WERI-Rb-1 (cell line): ENCODE data around the gene SH3RF1.

Source experiments
- DNase-seq: peaks from one replicate; pipeline ENCODE4 v3.0.0-alpha.2; 2020
- H3K27ac ChIP-seq: fragments of 250-450 bp; sonication (Bioruptor Pico); 2 replicates; pipeline ENCODE4 v1.5.1; 2020; ENCODE audit warnings: mild to moderate bottlenecking, moderate library complexity
- H3K27me3 ChIP-seq: fragments of 250-450 bp; sonication (Bioruptor Pico); 2 replicates; pipeline ENCODE4 v1.5.1; 2021; ENCODE audit warnings: mild to moderate bottlenecking, low read depth, moderate library complexity; ENCODE audit not compliant: insufficient read depth, severe bottlenecking
- H3K36me3 ChIP-seq: fragments of 250-450 bp; sonication (Bioruptor Pico); 2 replicates; pipeline ENCODE4 v1.5.1; 2020; ENCODE audit warnings: mild to moderate bottlenecking, moderate library complexity
- H3K4me3 ChIP-seq: 2 replicates; pipeline ENCODE4 v1.5.1; 2011; ENCODE audit warnings: low read depth, mild to moderate bottlenecking, control low read depth, low read length
- H3K9me3 ChIP-seq: fragments of 250-450 bp; sonication (Bioruptor Pico); 2 replicates; pipeline ENCODE4 v1.5.1; 2021; ENCODE audit warnings: mild to moderate bottlenecking, moderate library complexity; ENCODE audit not compliant: severe bottlenecking
- CTCF ChIP-seq: IDR thresholded peaks from 2 replicates; pipeline ENCODE4 v1.5.1; 2011; ENCODE audit warnings: low read depth, mild to moderate bottlenecking, control low read depth, inconsistent platforms, low read length

SH3RF1 gene

GRCh38 chr4:169174247-169174646, 96.5 kb downstream of the SH3RF1 start:
- H3K36me3 ChIP-seq, result no peaks in the 10 kb centered on the region
- TF ChIP-seq CTCF, result no peak
- no peak overlapping the region for H3K4me3 ChIP-seq
- H3K9me3 ChIP-seq, result no peaks in the 10 kb centered on the region
- DNase-seq, result no peak
- no peaks in the 10 kb centered on the region for H3K27me3 ChIP-seq
- H3K27ac ChIP-seq, result no peak overlapping the region

- no peak overlapping the region for H3K27ac ChIP-seq
- no peaks in the 10 kb centered on the region for H3K9me3 ChIP-seq
- H3K27me3 ChIP-seq, result no peaks in the 10 kb centered on the region
- DNase-seq, result no peak
- TF ChIP-seq CTCF, result no peak
- no peaks in the 10 kb centered on the region for H3K36me3 ChIP-seq
- H3K4me3 ChIP-seq, result no peak overlapping the region
Observed at GRCh38 chr4:169167957-169168858, 102.5 kb downstream of the SH3RF1 start.

DNA sequence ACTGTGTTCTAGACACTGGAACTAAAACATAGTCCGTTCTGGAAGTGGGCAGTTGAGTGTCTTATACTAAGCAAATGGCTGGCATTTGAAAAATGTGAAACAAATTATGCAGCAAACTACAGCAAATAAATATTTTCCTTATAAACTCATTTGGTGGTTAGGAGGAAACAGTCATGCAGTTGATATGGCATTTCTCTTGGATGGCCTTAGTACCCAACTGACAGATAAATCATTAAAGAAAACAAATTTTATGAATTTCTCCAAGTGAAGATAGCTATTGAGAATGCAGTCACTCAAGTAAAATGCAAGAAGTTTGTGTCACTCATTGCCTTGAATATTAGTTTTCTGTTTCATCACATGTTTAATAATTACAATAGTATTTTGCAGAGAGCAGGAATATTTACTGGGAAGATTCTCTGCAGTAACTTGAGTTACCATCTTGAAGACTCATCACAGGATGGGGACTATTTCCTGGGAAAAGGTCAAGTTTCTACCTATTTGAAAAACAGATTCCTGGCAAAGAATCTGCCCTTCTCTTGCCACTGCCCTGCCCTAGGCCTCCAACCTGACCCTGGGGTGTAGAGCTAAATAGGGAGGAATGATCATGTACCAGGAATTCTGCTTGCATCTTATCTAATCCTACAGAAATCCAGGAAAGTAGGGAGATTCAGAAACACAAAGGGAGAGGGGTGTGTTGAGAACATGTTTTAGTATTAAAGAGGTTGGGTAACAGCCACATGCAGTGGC, 105.9 kb downstream of the SH3RF1 start:
- H3K27ac ChIP-seq, result no peak overlapping the region
- no peak for DNase-seq
- no peaks in the 10 kb centered on the region for H3K9me3 ChIP-seq
- no peak overlapping the region for H3K4me3 ChIP-seq
- no peaks in the 10 kb centered on the region for H3K27me3 ChIP-seq
- no peak for TF ChIP-seq CTCF
- no peaks in the 10 kb centered on the region for H3K36me3 ChIP-seq

DNA sequence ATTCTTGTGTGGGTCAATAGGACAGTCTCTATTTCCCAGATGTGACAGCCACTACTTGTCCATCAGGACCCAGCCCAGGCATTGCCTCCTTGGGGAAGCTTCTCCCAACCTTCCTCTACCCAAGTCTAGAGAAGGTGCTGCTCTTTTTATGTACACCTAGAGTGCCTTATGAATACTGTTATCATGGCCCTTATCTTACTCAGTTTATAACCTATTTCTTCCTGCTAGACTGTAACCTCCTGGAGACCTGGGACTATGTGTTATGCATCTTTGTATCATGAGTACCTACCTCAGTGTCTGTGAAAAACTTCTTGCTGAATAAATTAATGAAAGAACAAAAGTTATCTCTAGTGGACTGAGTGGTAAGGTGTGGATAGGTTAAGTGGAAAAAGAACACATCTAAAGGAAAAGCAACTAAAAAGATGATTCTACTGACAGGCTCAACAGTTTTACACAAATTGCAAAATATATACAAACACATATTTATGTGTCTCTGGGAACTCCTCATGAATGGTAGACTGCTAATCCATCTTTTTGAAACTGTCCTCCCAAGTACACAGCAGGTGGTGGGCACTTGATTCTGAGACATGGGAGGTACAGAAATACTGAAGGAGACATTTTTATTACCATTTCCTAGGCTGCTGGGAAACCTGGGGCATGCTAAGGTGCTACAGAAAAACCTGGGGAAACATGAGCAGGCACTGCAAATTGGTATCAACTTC, 106.6 kb downstream of the SH3RF1 start:
- DNase-seq, result no peak
- Histone ChIP-seq H3K27me3 (no peaks in the 10 kb centered on the region), H3K27ac (no peak overlapping the region), H3K4me3 (no peak overlapping the region), H3K36me3 (no peaks in the 10 kb centered on the region), H3K9me3 (no peaks in the 10 kb centered on the region)
- TF ChIP-seq CTCF, result no peak

GRCh38 chr4:169163495-169163894, 107.3 kb downstream of the SH3RF1 start:
- no peak for DNase-seq

More at GRCh38 chr4:169163495-169163894, 107.3 kb downstream of the SH3RF1 start:
- Histone ChIP-seq H3K4me3 (no peak overlapping the region), H3K27ac (no peak overlapping the region), H3K36me3 (no peaks in the 10 kb centered on the region), H3K9me3 (no peaks in the 10 kb centered on the region), H3K27me3 (no peaks in the 10 kb centered on the region)
- TF ChIP-seq CTCF, result no peak
